GM12801 (cell line): ENCODE results near the gene ENDOV.

Experiments used
- TF ChIP-seq, protein P1 (sequence below): IDR thresholded peaks from one replicate; pipeline ENCODE4 v1.5.1; 2011; ENCODE audit warnings: control low read depth; ENCODE audit not compliant: insufficient read length; ENCODE audit errors: extremely low read depth

Gene ENDOV

DNA sequence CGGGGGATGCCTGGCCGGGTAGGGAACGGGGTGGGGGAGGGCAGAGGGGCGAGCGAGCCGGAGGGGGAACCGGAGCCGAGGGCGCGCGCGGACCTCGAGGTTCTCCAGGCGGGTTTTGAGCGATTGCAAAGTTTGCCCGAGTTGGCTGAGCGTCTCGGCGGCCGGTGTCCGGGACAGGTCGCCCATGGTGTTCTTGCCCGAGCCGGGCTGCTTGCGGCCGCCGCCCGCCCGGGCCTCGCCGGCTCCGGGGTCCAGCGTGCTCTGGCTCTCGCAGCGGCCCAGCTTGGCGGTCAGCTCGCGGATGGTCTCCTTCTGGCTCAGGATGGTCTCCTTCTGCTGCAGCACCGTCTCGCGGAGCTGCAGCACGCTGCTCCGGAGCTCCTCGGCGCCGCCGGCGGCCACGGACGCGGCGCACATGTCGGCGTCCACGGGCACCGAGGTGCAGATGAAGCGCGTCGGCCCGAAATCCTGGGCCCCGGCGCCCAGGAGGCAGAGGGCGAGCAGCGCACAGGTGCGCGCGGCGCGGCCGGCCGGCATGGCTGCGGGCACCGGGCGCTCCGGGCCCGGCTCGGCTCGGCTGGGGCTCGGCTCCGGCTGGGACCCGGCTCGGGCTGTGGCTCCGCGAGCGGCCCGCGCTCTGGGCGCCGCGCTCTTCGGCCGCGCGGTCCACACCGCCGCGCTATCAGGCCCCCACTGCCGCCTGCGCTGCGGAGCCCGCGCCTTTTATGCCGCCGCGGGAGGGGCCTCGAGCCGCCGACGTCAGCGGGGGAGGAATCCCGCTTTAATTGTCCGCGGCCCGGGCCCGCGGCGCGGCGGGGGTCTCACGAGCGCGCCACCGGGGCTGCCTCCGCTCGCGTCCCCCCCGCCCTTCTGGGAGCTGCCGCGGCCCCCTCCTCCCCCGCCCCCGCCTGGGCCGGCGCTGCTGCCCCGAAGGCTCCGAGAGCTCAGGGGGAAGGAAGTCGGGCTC is 61.2 kb downstream of the ENDOV start, which contains the start of gene NPTX1:
Gene NPTX1 (minus strand): TSS at position 698 of the 967 bp plus-strand sequence. CDS start 161 bp downstream, at position 537.
- TF ChIP-seq, protein P1, sequence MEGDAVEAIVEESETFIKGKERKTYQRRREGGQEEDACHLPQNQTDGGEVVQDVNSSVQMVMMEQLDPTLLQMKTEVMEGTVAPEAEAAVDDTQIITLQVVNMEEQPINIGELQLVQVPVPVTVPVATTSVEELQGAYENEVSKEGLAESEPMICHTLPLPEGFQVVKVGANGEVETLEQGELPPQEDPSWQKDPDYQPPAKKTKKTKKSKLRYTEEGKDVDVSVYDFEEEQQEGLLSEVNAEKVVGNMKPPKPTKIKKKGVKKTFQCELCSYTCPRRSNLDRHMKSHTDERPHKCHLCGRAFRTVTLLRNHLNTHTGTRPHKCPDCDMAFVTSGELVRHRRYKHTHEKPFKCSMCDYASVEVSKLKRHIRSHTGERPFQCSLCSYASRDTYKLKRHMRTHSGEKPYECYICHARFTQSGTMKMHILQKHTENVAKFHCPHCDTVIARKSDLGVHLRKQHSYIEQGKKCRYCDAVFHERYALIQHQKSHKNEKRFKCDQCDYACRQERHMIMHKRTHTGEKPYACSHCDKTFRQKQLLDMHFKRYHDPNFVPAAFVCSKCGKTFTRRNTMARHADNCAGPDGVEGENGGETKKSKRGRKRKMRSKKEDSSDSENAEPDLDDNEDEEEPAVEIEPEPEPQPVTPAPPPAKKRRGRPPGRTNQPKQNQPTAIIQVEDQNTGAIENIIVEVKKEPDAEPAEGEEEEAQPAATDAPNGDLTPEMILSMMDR, result no peak

DNA sequence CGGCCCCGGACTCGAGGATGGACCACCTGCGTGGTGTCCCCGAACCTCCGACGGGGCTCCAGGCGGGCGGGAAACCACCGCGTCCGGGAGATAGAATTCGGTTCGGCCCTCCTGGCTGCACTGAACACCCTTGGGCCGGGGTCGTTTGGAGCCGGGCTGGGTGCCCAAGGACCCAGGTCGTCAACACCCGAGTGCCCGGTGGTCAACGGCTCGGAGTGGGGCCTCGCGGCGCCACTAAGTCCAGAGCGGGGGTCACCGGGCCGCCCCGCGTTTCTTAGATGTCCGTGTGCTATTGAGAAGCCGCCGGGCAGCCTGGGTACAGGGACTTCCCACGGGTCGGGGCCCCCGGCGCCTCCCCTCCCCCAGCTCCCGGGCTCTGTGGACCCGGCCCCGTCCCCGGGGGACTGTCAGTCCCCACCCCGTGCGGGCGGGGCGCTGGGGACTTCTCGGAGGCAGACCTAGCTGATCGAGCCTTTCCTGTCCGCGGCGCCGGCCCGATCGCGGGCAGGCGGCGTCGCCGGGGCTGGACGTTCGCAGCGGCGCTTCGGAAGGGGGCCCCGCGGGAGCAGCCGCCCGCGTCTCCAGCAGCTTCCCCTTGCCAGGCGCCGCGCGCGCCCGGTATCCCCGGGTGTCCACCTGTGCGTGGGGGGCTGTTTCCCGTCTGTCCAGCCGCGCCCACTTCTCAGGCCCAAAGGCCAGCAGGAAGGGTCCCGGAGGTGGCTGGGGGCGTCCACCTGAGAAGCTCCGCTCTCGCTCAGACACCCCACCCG is 62.1 kb downstream of the ENDOV start:
- TF ChIP-seq, protein P1, result no peak

DNA sequence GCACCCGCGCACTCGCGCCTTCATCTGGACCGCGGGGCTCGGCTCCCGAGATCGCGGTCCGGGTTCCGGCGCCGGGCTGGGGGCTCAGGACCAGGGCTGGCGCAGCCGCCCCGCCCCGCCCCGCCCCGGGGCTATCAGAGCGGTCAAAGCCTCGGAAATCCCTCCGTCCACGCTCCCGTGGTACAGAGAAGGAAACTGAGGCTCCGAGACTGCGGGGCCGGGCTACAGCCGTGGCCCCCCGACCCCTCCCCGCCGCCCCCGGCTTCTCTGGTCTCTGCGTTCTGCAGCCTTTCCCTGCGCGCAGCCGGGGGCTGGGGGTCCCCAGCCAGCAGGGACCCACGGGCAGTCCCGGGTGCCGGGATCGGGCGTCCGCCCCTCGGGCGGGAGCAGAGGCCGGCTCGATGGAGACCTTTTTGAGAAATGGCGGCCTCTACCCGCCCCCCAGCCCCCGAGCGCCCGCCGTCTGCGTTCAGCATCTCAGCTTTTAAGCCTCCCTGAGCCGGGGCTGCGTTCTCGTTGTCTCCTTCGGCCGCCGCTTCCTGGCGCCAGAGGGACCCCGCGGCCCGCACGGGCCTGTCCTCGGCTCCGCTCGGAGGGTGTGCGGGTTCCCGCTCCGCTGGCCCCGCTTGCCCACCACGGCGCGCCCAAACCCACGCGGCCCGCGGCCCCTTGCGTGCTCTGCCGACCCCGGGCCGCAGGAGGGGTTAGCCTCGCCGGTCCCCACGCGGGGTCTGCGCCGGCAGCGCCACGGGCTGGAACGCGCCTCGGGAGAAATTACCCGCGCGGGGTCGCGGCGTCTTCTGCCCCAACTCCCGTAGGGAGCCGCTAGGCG is 62.9 kb downstream of the ENDOV start:
- TF ChIP-seq, protein P1, result no peak

DNA sequence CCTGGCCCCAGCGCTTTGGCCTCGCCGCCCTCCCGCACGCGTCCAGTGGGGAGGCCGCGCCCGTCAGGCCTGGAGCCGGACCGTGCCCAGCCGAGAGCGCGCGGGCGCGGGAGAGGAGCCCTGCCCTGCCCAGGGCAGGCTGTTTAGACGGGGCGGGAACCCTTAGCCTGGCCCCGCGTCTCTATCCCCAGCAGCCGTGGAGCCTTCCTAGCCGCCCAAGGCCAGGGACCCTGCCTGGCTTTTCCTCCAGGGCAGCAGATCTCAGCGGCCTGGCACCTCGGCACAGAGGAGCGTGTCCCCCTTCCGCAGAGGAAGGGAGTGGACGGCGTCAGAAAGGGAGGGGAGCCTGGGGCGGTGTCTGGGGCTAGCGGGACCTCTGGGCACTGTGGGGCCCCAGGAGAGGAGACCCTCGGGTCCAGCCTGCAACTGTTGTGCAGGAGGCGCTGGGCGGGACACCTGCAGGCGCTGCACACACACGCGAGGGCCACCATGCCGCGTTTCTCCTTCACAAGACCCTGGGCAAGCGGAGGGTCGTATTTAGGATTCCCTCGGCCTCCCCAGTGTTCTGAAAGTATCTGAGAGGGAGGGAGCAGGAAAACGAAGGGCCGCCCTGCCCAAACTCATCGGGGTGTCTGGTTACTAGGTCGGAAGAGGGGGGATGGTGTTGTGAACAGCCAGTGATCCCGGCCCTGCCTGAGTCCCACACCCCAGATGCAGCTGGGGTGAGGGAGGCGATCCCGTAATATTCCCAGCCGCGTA is 63.7 kb downstream of the ENDOV start:
- TF ChIP-seq, protein P1, result no peak

DNA sequence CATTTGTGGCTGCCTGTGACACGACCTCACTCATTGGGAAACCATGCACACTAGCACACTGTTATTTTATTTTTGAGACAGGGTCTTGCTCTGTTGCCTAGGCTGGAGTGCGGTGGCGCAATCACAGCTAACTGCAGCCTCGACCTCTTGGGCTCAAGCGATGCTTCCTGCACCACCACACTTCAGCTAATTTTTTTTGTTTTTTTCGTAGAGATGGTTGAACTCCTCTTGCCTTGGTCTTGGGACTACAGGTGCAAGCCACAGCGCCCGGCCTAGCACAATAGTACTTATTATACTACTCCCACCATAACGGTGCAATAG is 64.2 kb downstream of the ENDOV start:
- TF ChIP-seq, protein P1, result no peak

DNA sequence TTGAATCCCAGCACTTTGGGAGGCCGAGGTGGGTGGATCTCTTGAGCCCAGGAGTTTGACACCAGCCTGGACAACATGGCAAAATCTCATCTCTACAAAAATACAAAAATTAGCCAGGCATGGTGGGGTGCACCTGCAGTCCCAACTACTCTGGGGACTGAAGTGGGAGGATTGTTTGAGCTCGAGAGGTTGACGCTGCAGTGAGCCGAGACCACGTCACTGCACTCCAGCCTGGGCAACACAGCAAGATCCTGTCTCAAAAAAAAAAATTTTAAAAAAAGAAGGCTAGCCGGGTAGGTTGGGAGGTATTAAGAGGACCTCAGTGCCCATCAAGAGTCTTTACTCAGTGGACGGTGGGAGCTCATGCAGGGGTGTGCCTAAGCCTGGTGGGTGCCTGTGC is 65.3 kb downstream of the ENDOV start:
- TF ChIP-seq, protein P1, result no peak
